CD14-positive monocyte (primary cell): ENCODE measurements around the gene WNT6. TPM values are rescaled to one million over a fixed set of nuclear protein-coding genes. Genes with fewer than 3 reads are reported as not detected.

Experiments used
- DNase-seq, 3 donors: peaks; one replicate each; pipeline ENCODE4 v3.0.0-alpha.2; 2011 to 2022
- H2AFZ ChIP-seq: 2 replicates; pipeline ENCODE4 v1.6.0; 2012; ENCODE audit warnings: mild to moderate bottlenecking, low read depth, low read length, inconsistent platforms; ENCODE audit not compliant: insufficient read depth, poor library complexity, severe bottlenecking
- H3K27ac ChIP-seq, 2 donors: 1 replicate in 1 of 2; 2 replicates in 1 of 2; pipeline ENCODE4 v1.5.1; 2012 to 2013; ENCODE audit warnings: low read length in 2 of 2, control low read depth in 1 of 2, inconsistent platforms in 1 of 2, low read depth in 1 of 2, mild to moderate bottlenecking in 1 of 2
- H3K27me3 ChIP-seq, 2 donors: one replicate each; pipeline versions ENCODE4 v1.6.0 to v1.6.1; 2011 to 2013; ENCODE audit warnings: low read length in 2 of 2; ENCODE audit not compliant: control insufficient read depth in 2 of 2, insufficient read depth in 2 of 2
- H3K36me3 ChIP-seq, 2 donors: replicated peaks in 1 of 2; 1 replicate in 1 of 2; 2 replicates in 1 of 2; pipeline versions ENCODE4 v1.5.1 to v1.6.1; 2012 to 2013; ENCODE audit warnings: low read length in 2 of 2, control low read depth in 1 of 2, inconsistent platforms in 1 of 2, mild to moderate bottlenecking in 1 of 2; ENCODE audit not compliant: insufficient read depth in 2 of 2, control insufficient read depth in 1 of 2
- H3K4me1 ChIP-seq, 2 donors: 1 replicate in 1 of 2; 2 replicates in 1 of 2; pipeline versions ENCODE4 v1.5.1 to v1.6.1; 2012 to 2013; ENCODE audit warnings: low read length in 2 of 2, control low read depth in 1 of 2, inconsistent platforms in 1 of 2, mild to moderate bottlenecking in 1 of 2, moderate library complexity in 1 of 2; ENCODE audit not compliant: insufficient read depth in 2 of 2, control insufficient read depth in 1 of 2
- H3K4me2 ChIP-seq: replicated peaks from 2 replicates; pipeline ENCODE3; 2012; ENCODE audit warnings: low read length, moderate library complexity, mild to moderate bottlenecking; ENCODE audit not compliant: poor library complexity, severe bottlenecking; ENCODE audit errors: extremely low read depth
- H3K4me3 ChIP-seq, 3 experiments: fragments of 200-600 bp in 1 of 3; sonication (generic) in 1 of 3; replicated peaks in 1 of 3; 1 replicate in 2 of 3; 2 replicates in 1 of 3; pipeline ENCODE4 v1.5.1; 2011 to 2013; ENCODE audit warnings: low read length in 3 of 3, mild to moderate bottlenecking in 3 of 3, control low read depth in 2 of 3, low read depth in 2 of 3, inconsistent platforms in 1 of 3, moderate library complexity in 1 of 3
- H3K79me2 ChIP-seq: 2 replicates; pipeline ENCODE4 v1.6.0; 2012; ENCODE audit warnings: mild to moderate bottlenecking, control low read depth, inconsistent platforms, low read length, moderate library complexity; ENCODE audit not compliant: insufficient read depth
- H3K9ac ChIP-seq: 2 replicates; pipeline ENCODE4 v1.6.0; 2017; ENCODE audit warnings: low read length, mild to moderate bottlenecking; ENCODE audit not compliant: insufficient read depth, poor library complexity, severe bottlenecking
- H3K9me3 ChIP-seq, 2 donors: replicated peaks in 1 of 2; 1 replicate in 1 of 2; 2 replicates in 1 of 2; pipeline versions ENCODE4 v1.5.1 to v1.6.1; 2012 to 2013; ENCODE audit warnings: low read length in 2 of 2, control low read depth in 1 of 2; ENCODE audit not compliant: control insufficient read depth in 1 of 2, insufficient read depth in 1 of 2
- H4K20me1 ChIP-seq: 2 replicates; pipeline ENCODE4 v1.6.0; 2012; ENCODE audit warnings: mild to moderate bottlenecking, low read length, control low read depth, moderate library complexity; ENCODE audit not compliant: insufficient read depth
- H3K27ac Mint-ChIP-seq, 7 donors: one replicate each; pipeline ENCODE4 v1.8.0; 2020; ENCODE audit warnings: mild to moderate bottlenecking in 7 of 7, mixed read lengths in 7 of 7, moderate library complexity in 6 of 7, inconsistent platforms in 2 of 7
- H3K27me3 Mint-ChIP-seq, 3 donors: one replicate each; pipeline ENCODE4 v1.8.0; 2021 to 2022; ENCODE audit warnings: low read depth in 3 of 3, mild to moderate bottlenecking in 3 of 3, mixed read lengths in 3 of 3, moderate library complexity in 3 of 3, inconsistent platforms in 1 of 3
- H3K36me3 Mint-ChIP-seq, 2 donors: one replicate each; pipeline ENCODE4 v1.8.0; 2020; ENCODE audit warnings: mixed read lengths in 2 of 2, inconsistent platforms in 1 of 2, mild to moderate bottlenecking in 1 of 2
- H3K4me1 Mint-ChIP-seq: one replicate; pipeline ENCODE4 v1.8.0; 2020; ENCODE audit warnings: mild to moderate bottlenecking, mixed read lengths
- H3K4me3 Mint-ChIP-seq, 2 donors: one replicate each; pipeline ENCODE4 v1.8.0; 2020; ENCODE audit warnings: mild to moderate bottlenecking in 2 of 2, mixed read lengths in 2 of 2, moderate library complexity in 1 of 2
- H3K9me3 Mint-ChIP-seq, 7 donors: one replicate each; pipeline ENCODE4 v1.8.0; 2020 to 2022; ENCODE audit warnings: mixed read lengths in 7 of 7, mild to moderate bottlenecking in 6 of 7, moderate library complexity in 6 of 7, inconsistent platforms in 2 of 7
- WGBS: methylation state at CpG from one replicate; pipeline ENCODE4 v1.1.5; 2013; ENCODE audit warnings: missing lambda C conversion rate; ENCODE audit not compliant: insufficient coverage; 5-methylcytosine and 5-hydroxymethylcytosine counted together
- intact Hi-C, 2 donors: fragments of 100-400 bp; cut with micrococcal nuclease; formaldehyde crosslinking; loops; one replicate each; pipeline versions ENCODE4 v1.15.0 to v1.15.1; 2023
- polyA plus RNA-seq, 3 donors: library from polyadenylated mRNA; depleted of rRNA in 1 of 3; unstranded in 2 of 3; stranded (reverse) in 1 of 3; fragments of 300-500 nt in 2 of 3; fragments of >200 nt in 1 of 3; fragmentation: Illumina TruSeq in 2 of 3; gene quantifications; 1 replicate in 2 of 3; 2 replicates in 1 of 3; pipeline ENCODE4 v1.2.3, GENCODE V29; 2012 to 2021
- TF ChIP-seq, protein P1 (sequence below): fragments of 200-600 bp; IDR thresholded peaks from one replicate; pipeline ENCODE4 v1.8.0; 2022; ENCODE audit warnings: antibody characterized with exemption, mild to moderate bottlenecking

The WNT6 gene
- polyA plus RNA-seq, 3 donors = 0.27 to 0.65 (median 0.37) TPM

DNA sequence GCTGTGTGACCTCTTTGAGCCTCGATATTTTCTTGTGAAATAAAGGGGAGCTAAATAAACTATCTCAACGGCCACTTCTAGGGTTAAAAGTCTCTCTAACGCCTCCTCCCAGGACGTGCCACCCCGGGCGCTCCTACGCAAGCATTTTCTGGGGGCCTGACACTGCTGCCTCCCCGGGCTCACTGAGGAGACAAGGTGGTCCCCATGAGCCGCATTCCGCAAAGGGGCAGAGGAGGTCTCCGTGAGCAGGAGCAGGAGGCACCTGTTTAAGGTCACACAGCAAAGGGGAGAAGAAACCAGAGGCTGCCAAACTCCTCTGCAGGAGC, 20.1 kb downstream of the WNT6 start:
- Mint-ChIP-seq H3K9me3 (peaks cover 0 to 17% (median 7%) of the 10 kb centered on the region in 7 donors), H3K4me1 (peaks cover 21% of the 10 kb centered on the region), H3K4me3 (peak overlapping the region; percentile 45 to 83), H3K27me3 (peaks cover 84 to 96% (median 85%) of the 10 kb centered on the region in 3 donors), H3K27ac (peak overlapping the region in 2 of 7 donors; percentile 15 to 42), H3K36me3 (peaks cover 0 to 8% of the 10 kb centered on the region in 2 donors)
- peaks cover 0 to 36% of the 10 kb centered on the region in 2 donors for H3K9me3 ChIP-seq
- intact Hi-C loops = no loop called here
- 10% methylated on average over 10 of the region's 11 CpGs for WGBS
- no peak for DNase-seq
- no peaks in the 10 kb centered on the region for H4K20me1 ChIP-seq
- no peak overlapping the region for H3K9ac ChIP-seq
- H3K4me3 ChIP-seq = no peak overlapping the region
- H3K4me2 ChIP-seq = peak overlapping the region; percentile 42
- peaks cover 4 to 11% of the 10 kb centered on the region in 2 donors for H3K4me1 ChIP-seq
- H3K36me3 ChIP-seq = no peaks in the 10 kb centered on the region
- H3K27ac ChIP-seq = no peak overlapping the region
- no peaks in the 10 kb centered on the region for H3K79me2 ChIP-seq
- TF ChIP-seq, protein P1, sequence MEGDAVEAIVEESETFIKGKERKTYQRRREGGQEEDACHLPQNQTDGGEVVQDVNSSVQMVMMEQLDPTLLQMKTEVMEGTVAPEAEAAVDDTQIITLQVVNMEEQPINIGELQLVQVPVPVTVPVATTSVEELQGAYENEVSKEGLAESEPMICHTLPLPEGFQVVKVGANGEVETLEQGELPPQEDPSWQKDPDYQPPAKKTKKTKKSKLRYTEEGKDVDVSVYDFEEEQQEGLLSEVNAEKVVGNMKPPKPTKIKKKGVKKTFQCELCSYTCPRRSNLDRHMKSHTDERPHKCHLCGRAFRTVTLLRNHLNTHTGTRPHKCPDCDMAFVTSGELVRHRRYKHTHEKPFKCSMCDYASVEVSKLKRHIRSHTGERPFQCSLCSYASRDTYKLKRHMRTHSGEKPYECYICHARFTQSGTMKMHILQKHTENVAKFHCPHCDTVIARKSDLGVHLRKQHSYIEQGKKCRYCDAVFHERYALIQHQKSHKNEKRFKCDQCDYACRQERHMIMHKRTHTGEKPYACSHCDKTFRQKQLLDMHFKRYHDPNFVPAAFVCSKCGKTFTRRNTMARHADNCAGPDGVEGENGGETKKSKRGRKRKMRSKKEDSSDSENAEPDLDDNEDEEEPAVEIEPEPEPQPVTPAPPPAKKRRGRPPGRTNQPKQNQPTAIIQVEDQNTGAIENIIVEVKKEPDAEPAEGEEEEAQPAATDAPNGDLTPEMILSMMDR = no peak
- no peak overlapping the region for H2AFZ ChIP-seq
- peaks cover 65 to 93% of the 10 kb centered on the region in 2 donors for H3K27me3 ChIP-seq

DNA sequence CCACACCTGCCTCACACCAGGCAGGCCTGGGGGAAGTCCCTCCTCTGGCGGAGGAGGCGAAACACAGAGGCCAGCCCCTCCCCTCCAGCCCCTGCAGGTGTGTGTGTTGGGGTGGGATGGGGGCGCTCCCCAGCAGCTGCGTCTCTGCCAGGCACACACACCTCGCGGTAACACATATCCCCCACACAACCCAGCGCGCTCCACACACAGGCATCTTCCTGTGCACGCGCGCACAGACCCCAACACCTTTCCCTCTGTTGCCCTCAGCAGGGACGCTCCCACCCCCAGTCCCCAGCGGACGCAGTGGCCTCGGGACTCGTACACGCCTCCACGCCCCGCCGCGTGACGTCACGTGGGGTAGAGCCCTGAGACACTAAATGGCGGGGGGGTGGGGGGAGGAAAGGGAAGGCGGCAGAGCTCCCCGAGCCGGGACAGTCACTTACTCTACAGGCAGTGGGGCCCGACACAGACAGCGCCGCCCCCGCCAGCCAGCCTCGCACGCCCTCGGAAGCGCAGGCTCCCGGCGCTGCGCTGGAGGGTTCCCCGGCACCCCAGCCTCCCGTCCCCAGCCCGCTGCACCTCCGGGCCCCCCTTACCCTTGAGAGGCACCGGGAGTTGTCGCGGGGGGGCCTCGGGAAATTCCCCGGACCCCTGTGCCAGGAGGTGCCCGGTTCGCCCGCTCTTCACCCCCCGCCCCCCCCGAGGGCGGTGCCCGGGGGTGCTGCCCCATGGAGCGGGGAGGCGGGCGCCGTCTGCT, 20.7 kb downstream of the WNT6 start, which contains the start of gene WNT10A:
WNT10A (plus strand) TSS at position 751 of the 757 bp plus-strand sequence. CDS start 144 bp downstream, outside the sequence.
- H3K27me3 Mint-ChIP-seq = peaks cover 85 to 97% (median 87%) of the 10 kb centered on the region in 3 donors

More for the DNA sequence above, 20.7 kb downstream of the WNT6 start, which contains the start of gene WNT10A:
- peak; percentile 16 to 61 (median 43) for DNase-seq
- no peaks in the 10 kb centered on the region for H4K20me1 ChIP-seq
- under 1% methylated on average over 36 of the region's 58 CpGs for WGBS
- peaks cover 4 to 11% of the 10 kb centered on the region in 2 donors for H3K4me1 ChIP-seq
- H3K4me1 Mint-ChIP-seq = peaks cover 21% of the 10 kb centered on the region
- H2AFZ ChIP-seq = no peak within 1 kb of the TSS
- H3K9ac ChIP-seq = no peak within 1 kb of the TSS
- no peak within 1 kb of the TSS for H3K27ac ChIP-seq
- TF ChIP-seq, protein P1 = no peak
- peak within 1 kb of the TSS in 2 of 7 donors; percentile 15 to 42 for H3K27ac Mint-ChIP-seq
- no peak within 1 kb of the TSS for H3K4me3 ChIP-seq
- H3K36me3 Mint-ChIP-seq = peaks cover 0 to 12% of the 10 kb centered on the region in 2 donors
- H3K36me3 ChIP-seq = no peaks in the 10 kb centered on the region
- H3K4me2 ChIP-seq = peak within 1 kb of the TSS; percentile 42
- H3K4me3 Mint-ChIP-seq = peak within 1 kb of the TSS; percentile 61 to 83
- intact Hi-C loops = no loop called here
- peaks cover 68 to 95% of the 10 kb centered on the region in 2 donors for H3K27me3 ChIP-seq
- H3K79me2 ChIP-seq = no peaks in the 10 kb centered on the region
- peaks cover 0 to 36% of the 10 kb centered on the region in 2 donors for H3K9me3 ChIP-seq
- H3K9me3 Mint-ChIP-seq = peaks cover 0 to 18% (median 8%) of the 10 kb centered on the region in 7 donors
